Suprapubic skin (tissue), 4 donors: ENCODE results near the gene RELN. TPM values are rescaled to one million over a fixed set of nuclear protein-coding genes. Genes with fewer than 3 reads are reported as not detected.

Experiments used
- DNase-seq, 2 donors: peaks; one replicate each; pipeline ENCODE4 v3.0.0-alpha.2; 2019; ENCODE audit warnings: low spot score in 2 of 2
- H3K27ac ChIP-seq: fragments of 200-600 bp; sonication (generic); one replicate; pipeline ENCODE4 v1.5.1; 2019
- H3K27me3 ChIP-seq: fragments of 200-600 bp; sonication (generic); one replicate; pipeline ENCODE4 v1.5.1; 2019
- H3K36me3 ChIP-seq: fragments of 200-600 bp; sonication (generic); one replicate; pipeline ENCODE4 v1.5.1; 2019
- H3K4me1 ChIP-seq: fragments of 200-600 bp; sonication (generic); one replicate; pipeline ENCODE4 v1.5.1; 2019
- H3K4me3 ChIP-seq: fragments of 200-600 bp; sonication (generic); one replicate; pipeline ENCODE4 v1.5.1; 2019; ENCODE audit warnings: mild to moderate bottlenecking
- H3K9me3 ChIP-seq: fragments of 200-600 bp; sonication (generic); one replicate; pipeline ENCODE4 v1.5.1; 2019
- CTCF ChIP-seq, 2 donors: fragments of 200-600 bp in 1 of 2; fragments of 450-650 bp in 1 of 2; sonication (generic) in 1 of 2; IDR thresholded peaks; one replicate each; pipeline ENCODE4 v1.5.1; 2016 to 2019; ENCODE audit warnings: antibody characterized with exemption in 2 of 2, mild to moderate bottlenecking in 1 of 2, moderate library complexity in 1 of 2
- EP300 ChIP-seq: sonication (generic); formaldehyde crosslinking; IDR thresholded peaks from one replicate; pipeline ENCODE4 v1.6.1; 2017; ENCODE audit warnings: antibody characterized with exemption
- POLR2A ChIP-seq, 2 donors: fragments of 450-650 bp; IDR thresholded peaks; one replicate each; pipeline ENCODE4 v1.6.1; 2017; ENCODE audit warnings: antibody characterized with exemption in 2 of 2, mild to moderate bottlenecking in 2 of 2, moderate library complexity in 2 of 2
- POLR2AphosphoS5 ChIP-seq, 3 donors: sonication (generic); formaldehyde crosslinking; IDR thresholded peaks; one replicate each; pipeline ENCODE4 v1.6.1; 2017; ENCODE audit warnings: antibody characterized with exemption in 3 of 3
- WGBS: methylation state at CpG from one replicate; pipeline ENCODE4 v1.1.5; 2018; 5-methylcytosine and 5-hydroxymethylcytosine counted together
- total RNA-seq, 4 donors: library from RNA; depleted of rRNA; stranded (reverse); fragments of >200 nt; gene quantifications; one replicate each; pipeline ENCODE4 v1.1.0, GENCODE V29; 2016

The RELN gene
- total RNA-seq, 4 donors from 2014 or later, result 0.72 to 1.8 (median 1.3) TPM

DNA sequence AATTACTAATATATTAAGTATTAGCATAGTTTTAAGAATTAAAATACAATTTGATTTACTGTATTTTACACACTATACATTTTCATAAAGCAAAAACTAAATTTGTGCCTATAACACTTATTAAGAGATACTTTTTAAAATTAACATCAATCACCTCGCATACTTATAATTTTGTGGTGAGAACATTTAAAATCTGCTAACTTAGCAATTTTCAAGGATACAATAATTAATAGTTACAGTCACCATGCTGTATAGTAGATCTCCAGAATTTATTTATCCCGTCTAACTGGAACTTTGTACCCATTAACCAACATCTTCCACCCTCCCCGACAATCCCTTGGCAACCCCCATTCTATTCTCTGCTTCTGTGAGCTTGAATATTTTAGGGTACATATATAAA is 47.5 kb downstream of the RELN start:
- TF ChIP-seq EP300, result no peak
- no peak for TF ChIP-seq POLR2A (IDR thresholded peaks at IDR 0.05)
- TF ChIP-seq POLR2AphosphoS5 (IDR thresholded peaks at IDR 0.05), result no peak
- no peak for TF ChIP-seq CTCF (IDR thresholded peaks at IDR 0.05)
- no peaks in the 10 kb centered on the region for H3K4me1 ChIP-seq
- no peak for DNase-seq
- no peaks in the 10 kb centered on the region for H3K36me3 ChIP-seq
- H3K27ac ChIP-seq, result no peak overlapping the region
- 89% methylated on average over 3 of the region's 3 CpGs for WGBS
- H3K27me3 ChIP-seq, result no peaks in the 10 kb centered on the region
- no peaks in the 10 kb centered on the region for H3K9me3 ChIP-seq
- no peak overlapping the region for H3K4me3 ChIP-seq

GRCh38 chr7:103940382-103941268 is 48.8 kb downstream of the RELN start:
- H3K4me1 ChIP-seq, result no peaks in the 10 kb centered on the region
- H3K36me3 ChIP-seq, result no peaks in the 10 kb centered on the region
- H3K27ac ChIP-seq, result no peak overlapping the region
- no peak overlapping the region for H3K4me3 ChIP-seq
- no peak for DNase-seq
- 78% methylated on average over 6 of the region's 6 CpGs for WGBS
- H3K9me3 ChIP-seq, result no peaks in the 10 kb centered on the region
- no peaks in the 10 kb centered on the region for H3K27me3 ChIP-seq
- TF ChIP-seq POLR2AphosphoS5 (IDR thresholded peaks at IDR 0.05), result no peak
- no peak for TF ChIP-seq EP300
- no peak for TF ChIP-seq CTCF (IDR thresholded peaks at IDR 0.05)
- no peak for TF ChIP-seq POLR2A (IDR thresholded peaks at IDR 0.05)

DNA sequence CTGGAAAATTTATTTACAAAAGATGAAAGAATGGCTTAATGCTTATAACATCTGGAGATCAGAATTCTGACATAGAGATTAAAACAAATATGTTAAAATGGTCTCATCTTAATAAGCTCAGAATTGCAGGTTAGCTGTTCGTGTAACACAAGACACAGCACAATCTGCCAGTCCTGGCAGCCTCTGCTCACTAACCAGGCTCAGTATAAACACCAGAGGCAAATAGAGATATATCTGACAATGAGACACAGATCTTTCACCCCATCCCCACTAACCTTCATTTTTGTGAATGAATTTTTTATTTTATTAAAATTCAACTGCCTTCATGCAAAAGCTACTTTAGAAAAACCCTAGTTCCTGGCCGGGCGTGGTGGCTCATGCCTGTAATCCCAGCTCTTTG is 51.8 kb downstream of the RELN start:
- Histone ChIP-seq H3K4me1 (no peaks in the 10 kb centered on the region), H3K9me3 (no peaks in the 10 kb centered on the region), H3K36me3 (no peaks in the 10 kb centered on the region), H3K27me3 (no peaks in the 10 kb centered on the region), H3K27ac (no peak overlapping the region), H3K4me3 (no peak overlapping the region)
- TF ChIP-seq EP300 (no peak), CTCF (IDR thresholded peaks at IDR 0.05) (no peak), POLR2AphosphoS5 (IDR thresholded peaks at IDR 0.05) (no peak), POLR2A (IDR thresholded peaks at IDR 0.05) (no peak)
- 73% methylated on average over 3 of the region's 3 CpGs for WGBS
- DNase-seq, result no peak

DNA sequence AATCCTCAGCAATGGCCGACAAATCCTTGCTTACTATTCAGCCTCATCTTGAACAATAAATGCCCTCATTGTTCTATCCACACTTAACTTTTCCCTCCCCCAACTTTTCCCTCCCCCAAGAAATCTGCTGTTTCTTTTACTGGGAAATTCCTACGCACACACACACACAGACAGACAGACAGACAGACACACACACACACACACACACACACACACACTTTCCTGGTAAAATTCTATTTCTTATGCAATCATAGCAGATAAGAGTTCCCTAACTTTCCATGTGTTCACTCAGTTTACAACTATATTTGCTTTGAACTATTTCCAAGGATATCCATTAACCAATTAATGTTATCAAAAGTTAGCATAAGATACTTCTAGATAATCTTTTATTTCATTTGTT is 52.9 kb downstream of the RELN start:
- no peaks in the 10 kb centered on the region for H3K36me3 ChIP-seq
- H3K27ac ChIP-seq, result no peak overlapping the region
- H3K4me3 ChIP-seq, result no peak overlapping the region
- H3K9me3 ChIP-seq, result no peaks in the 10 kb centered on the region
- H3K4me1 ChIP-seq, result no peaks in the 10 kb centered on the region
- H3K27me3 ChIP-seq, result no peaks in the 10 kb centered on the region
- WGBS, result 81% methylated on average over 2 of the region's 2 CpGs
- TF ChIP-seq EP300, result no peak
- TF ChIP-seq POLR2A (IDR thresholded peaks at IDR 0.05), result no peak
- no peak for TF ChIP-seq CTCF (IDR thresholded peaks at IDR 0.05)
- DNase-seq, result no peak

DNA sequence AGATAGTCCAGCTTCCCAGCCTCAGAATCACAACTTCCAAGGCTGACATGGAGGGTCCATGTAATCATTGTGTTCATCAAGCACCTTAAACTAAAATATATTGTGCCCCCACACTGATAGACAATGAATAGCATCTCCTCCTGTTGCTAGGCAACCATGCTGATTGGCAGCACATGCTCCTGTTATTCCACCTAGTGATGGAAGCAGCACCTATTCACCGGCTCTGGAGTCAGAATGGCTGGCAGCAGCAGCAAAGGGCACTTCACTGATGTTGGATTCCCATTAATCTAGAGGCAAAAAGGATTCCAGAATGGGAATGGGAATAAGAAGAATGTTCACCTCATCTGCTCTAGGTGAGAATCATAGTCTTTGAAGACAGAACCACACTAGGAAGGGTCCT is 55.0 kb downstream of the RELN start:
- WGBS, result 0% methylated on average over 1 of the region's 1 CpG
- Histone ChIP-seq H3K4me3 (no peak overlapping the region), H3K36me3 (no peaks in the 10 kb centered on the region), H3K4me1 (no peaks in the 10 kb centered on the region), H3K27ac (no peak overlapping the region), H3K27me3 (no peaks in the 10 kb centered on the region), H3K9me3 (no peaks in the 10 kb centered on the region)
- TF ChIP-seq EP300, result no peak
- TF ChIP-seq CTCF (IDR thresholded peaks at IDR 0.05), result no peak
- TF ChIP-seq POLR2AphosphoS5 (IDR thresholded peaks at IDR 0.05), result no peak
- TF ChIP-seq POLR2A (IDR thresholded peaks at IDR 0.05), result no peak
- no peak for DNase-seq
